ENCODE measurements around the gene NAA35.

The NAA35 gene

DNA sequence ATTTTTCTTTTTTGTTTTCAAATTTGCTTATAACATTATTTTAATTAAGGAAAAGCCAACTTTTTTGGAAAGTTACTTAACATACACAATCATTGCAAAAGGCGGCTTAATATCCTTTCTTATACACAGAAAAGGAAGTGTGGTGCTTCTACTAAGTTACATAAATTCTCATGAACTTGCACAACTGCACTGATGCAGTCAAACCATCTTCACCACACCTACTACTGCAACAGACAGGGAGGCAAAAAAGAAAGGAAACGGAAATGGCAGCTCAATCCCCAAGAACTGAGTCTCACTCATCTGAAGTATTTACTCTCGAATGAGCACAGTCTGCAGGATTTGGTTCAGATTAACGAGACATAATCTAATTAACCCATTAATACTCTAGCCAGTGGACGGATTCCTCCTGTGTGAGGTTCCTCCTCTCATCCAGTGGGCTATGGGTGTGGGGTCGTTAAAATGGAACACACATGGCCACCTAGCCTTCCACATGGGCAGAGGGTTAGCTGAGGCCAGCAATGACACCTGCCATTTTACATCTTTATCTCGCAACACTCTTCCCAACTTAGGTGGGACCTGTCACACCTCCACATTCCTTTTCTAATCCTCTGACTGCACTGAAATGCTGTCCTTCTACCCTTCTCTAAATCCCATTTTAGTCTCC, 128.4 kb downstream of the NAA35 start:
- no peak for DNase-seq (ENCODE audit: low spot score)
- TF ChIP-seq, protein P1, sequence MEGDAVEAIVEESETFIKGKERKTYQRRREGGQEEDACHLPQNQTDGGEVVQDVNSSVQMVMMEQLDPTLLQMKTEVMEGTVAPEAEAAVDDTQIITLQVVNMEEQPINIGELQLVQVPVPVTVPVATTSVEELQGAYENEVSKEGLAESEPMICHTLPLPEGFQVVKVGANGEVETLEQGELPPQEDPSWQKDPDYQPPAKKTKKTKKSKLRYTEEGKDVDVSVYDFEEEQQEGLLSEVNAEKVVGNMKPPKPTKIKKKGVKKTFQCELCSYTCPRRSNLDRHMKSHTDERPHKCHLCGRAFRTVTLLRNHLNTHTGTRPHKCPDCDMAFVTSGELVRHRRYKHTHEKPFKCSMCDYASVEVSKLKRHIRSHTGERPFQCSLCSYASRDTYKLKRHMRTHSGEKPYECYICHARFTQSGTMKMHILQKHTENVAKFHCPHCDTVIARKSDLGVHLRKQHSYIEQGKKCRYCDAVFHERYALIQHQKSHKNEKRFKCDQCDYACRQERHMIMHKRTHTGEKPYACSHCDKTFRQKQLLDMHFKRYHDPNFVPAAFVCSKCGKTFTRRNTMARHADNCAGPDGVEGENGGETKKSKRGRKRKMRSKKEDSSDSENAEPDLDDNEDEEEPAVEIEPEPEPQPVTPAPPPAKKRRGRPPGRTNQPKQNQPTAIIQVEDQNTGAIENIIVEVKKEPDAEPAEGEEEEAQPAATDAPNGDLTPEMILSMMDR (IDR thresholded peaks at IDR 0.05; ENCODE audit: extremely low read depth, insufficient read depth, missing control alignments) = no peak

More for the DNA sequence above, 128.4 kb downstream of the NAA35 start:
- in situ Hi-C loops (cut with MboI; ENCODE audit: low pct_unique_long_range_greater_than_20kb, low sequenced_read_pairs, unreplicated experiment) = no loop called here

All from GM13977 (cell line).